Panc1 (cell line): ENCODE data around the gene STK32C. TPM values are rescaled to one million over a fixed set of nuclear protein-coding genes. Genes with fewer than 3 reads are reported as not detected.

Source experiments
- ATAC-seq: fragments of 200-7000 bp; cut with Tn5 transposase; 2 replicates; pipeline ENCODE4 v1.9.1; 2020; ENCODE audit warnings: mild to moderate bottlenecking, moderate library complexity
- BruUV-seq: library from RNA; stranded (reverse); fragments of 400-500 nt; replicated peaks from 2 replicates; lab custom pipeline; 2021; lab: Mats Ljungman, UMichigan
- CTCF ChIA-PET: fragments of 300-600 bp; sonication (Branson Sonifier 250); formaldehyde crosslinking; loops from one replicate; lab custom pipeline; 2022; ENCODE audit warnings: antibody characterized with exemption; lab: Charles Lee
- POLR2A ChIA-PET: fragments of 300-600 bp; sonication (Branson Sonifier 250); formaldehyde crosslinking; loops from one replicate; lab custom pipeline; 2022; ENCODE audit warnings: antibody characterized with exemption; lab: Charles Lee
- DNase-seq: peaks from one replicate; pipeline ENCODE4 v3.0.0-alpha.2; 2010; ENCODE audit warnings: low read depth, low spot score
- H3K27ac ChIP-seq: 2 replicates; pipeline ENCODE4 v1.5.1; 2011; ENCODE audit warnings: mild to moderate bottlenecking, low read length, inconsistent platforms
- H3K27me3 ChIP-seq: fragments of 200-500 bp; sonication (Bioruptor generic); 2 replicates; pipeline ENCODE4 v1.6.0; 2014; ENCODE audit warnings: low read length, inconsistent platforms; ENCODE audit not compliant: control insufficient read depth, insufficient read depth
- H3K36me3 ChIP-seq: fragments of 200-500 bp; sonication (Bioruptor generic); 2 replicates; pipeline ENCODE4 v1.5.1; 2014; ENCODE audit warnings: inconsistent platforms, mild to moderate bottlenecking, low read length, moderate library complexity; ENCODE audit not compliant: control insufficient read depth, insufficient read depth
- H3K4me1 ChIP-seq: 2 replicates; pipeline ENCODE4 v1.5.1; 2011; ENCODE audit warnings: inconsistent platforms, mild to moderate bottlenecking, low read length, moderate library complexity; ENCODE audit not compliant: control insufficient read depth, insufficient read depth
- H3K4me3 ChIP-seq, 2 experiments: 2 replicates each; pipeline ENCODE4 v1.5.1; 2011 to 2012; ENCODE audit warnings: low read depth in 2 of 2, low read length in 2 of 2, mild to moderate bottlenecking in 2 of 2, inconsistent platforms in 1 of 2, moderate library complexity in 1 of 2
- H3K9me3 ChIP-seq: fragments of 200-500 bp; sonication (Bioruptor generic); 2 replicates; pipeline ENCODE4 v1.5.1; 2014; ENCODE audit warnings: low read depth, mild to moderate bottlenecking, inconsistent platforms, low read length, moderate library complexity; ENCODE audit not compliant: control insufficient read depth, insufficient read depth
- POLR2AphosphoS5 ChIP-seq: IDR thresholded peaks from 2 replicates; pipeline ENCODE4 v1.6.1; 2012; ENCODE audit warnings: mild to moderate bottlenecking, low read depth, low read length, moderate library complexity
- SIN3A ChIP-seq: IDR thresholded peaks from 2 replicates; pipeline ENCODE4 v1.6.1; 2012; ENCODE audit warnings: low read depth, mild to moderate bottlenecking, low read length, moderate library complexity, borderline replicate concordance; ENCODE audit not compliant: insufficient read depth
- TCF7L2 ChIP-seq: IDR thresholded peaks from 2 replicates; pipeline ENCODE4 v1.6.1; 2011; ENCODE audit warnings: mild to moderate bottlenecking, low read depth, low read length, inconsistent platforms
- in situ Hi-C: cut with HindIII; loops from 2 replicates; pipeline ENCODE4 v1.10.0; 2016; ENCODE audit warnings: low sequenced_read_pairs, low pct_unique_long_range_greater_than_20kb
- intact Hi-C: fragments of 100-400 bp; cut with micrococcal nuclease; formaldehyde crosslinking; loops from one replicate; pipeline ENCODE4 v1.10.0; 2022; ENCODE audit not compliant: unreplicated experiment
- total RNA-seq: library from RNA; stranded (reverse); gene quantifications from one replicate; pipeline ENCODE4 v1.2.1, GENCODE V29; 2021; ENCODE audit not compliant: unreplicated experiment
- TF ChIP-seq, protein P1 (sequence below), 2 experiments: IDR thresholded peaks; 2 replicates each; pipeline ENCODE4 v1.6.1; 2011 to 2012; ENCODE audit warnings: low read depth in 2 of 2, control low read depth in 1 of 2, low read length in 1 of 2, mild to moderate bottlenecking in 1 of 2, moderate library complexity in 1 of 2; ENCODE audit not compliant: insufficient read depth in 1 of 2
- TF ChIP-seq, protein P2 (sequence below): fragments of 450-650 bp; IDR thresholded peaks from 2 replicates; pipeline ENCODE4 v1.5.1; 2017; ENCODE audit warnings: mild to moderate bottlenecking

Gene STK32C
- total RNA-seq, 1 experiment from 2014 or later = 53.7 TPM

DNA sequence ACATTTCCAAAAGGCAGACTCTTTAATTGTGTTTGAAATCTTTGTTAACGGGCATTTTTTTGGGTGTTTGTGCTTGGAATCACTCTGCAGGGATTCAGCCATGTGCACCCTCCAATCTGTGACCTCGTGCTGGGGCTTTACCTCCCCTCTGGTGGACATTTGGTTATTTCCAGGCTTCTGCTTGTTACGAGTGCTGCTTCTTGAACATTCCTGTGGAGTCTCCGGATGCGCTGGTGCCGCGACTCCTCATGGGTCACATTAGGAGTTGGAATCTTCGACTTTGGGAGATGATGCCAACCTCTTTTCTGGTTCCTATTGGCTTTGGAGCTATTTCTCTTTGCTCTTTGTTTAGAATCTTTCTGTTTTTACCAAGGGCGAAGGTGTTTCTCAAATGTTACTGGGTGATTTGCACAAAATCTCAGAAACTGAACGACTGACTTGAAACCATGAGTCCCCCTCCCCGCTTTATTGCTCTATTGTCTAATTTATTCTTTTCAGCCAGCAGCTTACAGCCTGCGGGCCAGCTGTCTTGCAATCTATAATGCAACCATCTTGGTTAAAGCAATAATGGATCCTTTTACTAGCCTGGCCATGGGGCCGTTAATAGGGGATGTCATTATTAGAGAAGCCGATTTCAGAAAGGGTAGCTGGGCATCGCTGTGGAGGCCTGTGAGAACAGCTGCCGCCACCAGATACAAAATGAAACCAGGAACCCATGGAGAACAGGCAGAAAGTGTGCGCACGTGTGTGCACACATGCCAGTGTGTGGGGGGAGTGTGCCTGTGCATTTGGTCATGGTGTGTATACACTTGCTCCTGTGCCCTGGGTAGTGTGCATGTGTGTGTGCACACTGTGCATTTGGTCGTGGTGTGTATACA is 130.9 kb downstream of the STK32C start:
- Histone ChIP-seq H3K27ac (no peak overlapping the region), H3K36me3 (no peaks in the 10 kb centered on the region), H3K9me3 (no peaks in the 10 kb centered on the region), H3K4me3 (no peak overlapping the region), H3K27me3 (peaks cover 4% of the 10 kb centered on the region; the same call in 1 of the 2 replicates), H3K4me1 (peaks cover 20% of the 10 kb centered on the region)
- DNase-seq = no peak
- intact Hi-C loops = no loop called here
- BruUV-seq = no TSS peak
- in situ Hi-C loops = no loop called here
- ChIA-PET CTCF (no interaction called here), POLR2A (no interaction called here)
- TF ChIP-seq, protein P1, sequence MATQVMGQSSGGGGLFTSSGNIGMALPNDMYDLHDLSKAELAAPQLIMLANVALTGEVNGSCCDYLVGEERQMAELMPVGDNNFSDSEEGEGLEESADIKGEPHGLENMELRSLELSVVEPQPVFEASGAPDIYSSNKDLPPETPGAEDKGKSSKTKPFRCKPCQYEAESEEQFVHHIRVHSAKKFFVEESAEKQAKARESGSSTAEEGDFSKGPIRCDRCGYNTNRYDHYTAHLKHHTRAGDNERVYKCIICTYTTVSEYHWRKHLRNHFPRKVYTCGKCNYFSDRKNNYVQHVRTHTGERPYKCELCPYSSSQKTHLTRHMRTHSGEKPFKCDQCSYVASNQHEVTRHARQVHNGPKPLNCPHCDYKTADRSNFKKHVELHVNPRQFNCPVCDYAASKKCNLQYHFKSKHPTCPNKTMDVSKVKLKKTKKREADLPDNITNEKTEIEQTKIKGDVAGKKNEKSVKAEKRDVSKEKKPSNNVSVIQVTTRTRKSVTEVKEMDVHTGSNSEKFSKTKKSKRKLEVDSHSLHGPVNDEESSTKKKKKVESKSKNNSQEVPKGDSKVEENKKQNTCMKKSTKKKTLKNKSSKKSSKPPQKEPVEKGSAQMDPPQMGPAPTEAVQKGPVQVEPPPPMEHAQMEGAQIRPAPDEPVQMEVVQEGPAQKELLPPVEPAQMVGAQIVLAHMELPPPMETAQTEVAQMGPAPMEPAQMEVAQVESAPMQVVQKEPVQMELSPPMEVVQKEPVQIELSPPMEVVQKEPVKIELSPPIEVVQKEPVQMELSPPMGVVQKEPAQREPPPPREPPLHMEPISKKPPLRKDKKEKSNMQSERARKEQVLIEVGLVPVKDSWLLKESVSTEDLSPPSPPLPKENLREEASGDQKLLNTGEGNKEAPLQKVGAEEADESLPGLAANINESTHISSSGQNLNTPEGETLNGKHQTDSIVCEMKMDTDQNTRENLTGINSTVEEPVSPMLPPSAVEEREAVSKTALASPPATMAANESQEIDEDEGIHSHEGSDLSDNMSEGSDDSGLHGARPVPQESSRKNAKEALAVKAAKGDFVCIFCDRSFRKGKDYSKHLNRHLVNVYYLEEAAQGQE (IDR thresholded peaks at IDR 0.05; ENCODE audit: insufficient read depth in 1 of 2, low read depth in 2 of 2, low read length in 1 of 2) = no peak
- no peak for TF ChIP-seq SIN3A
- no peak for TF ChIP-seq POLR2AphosphoS5
- TF ChIP-seq, protein P2, sequence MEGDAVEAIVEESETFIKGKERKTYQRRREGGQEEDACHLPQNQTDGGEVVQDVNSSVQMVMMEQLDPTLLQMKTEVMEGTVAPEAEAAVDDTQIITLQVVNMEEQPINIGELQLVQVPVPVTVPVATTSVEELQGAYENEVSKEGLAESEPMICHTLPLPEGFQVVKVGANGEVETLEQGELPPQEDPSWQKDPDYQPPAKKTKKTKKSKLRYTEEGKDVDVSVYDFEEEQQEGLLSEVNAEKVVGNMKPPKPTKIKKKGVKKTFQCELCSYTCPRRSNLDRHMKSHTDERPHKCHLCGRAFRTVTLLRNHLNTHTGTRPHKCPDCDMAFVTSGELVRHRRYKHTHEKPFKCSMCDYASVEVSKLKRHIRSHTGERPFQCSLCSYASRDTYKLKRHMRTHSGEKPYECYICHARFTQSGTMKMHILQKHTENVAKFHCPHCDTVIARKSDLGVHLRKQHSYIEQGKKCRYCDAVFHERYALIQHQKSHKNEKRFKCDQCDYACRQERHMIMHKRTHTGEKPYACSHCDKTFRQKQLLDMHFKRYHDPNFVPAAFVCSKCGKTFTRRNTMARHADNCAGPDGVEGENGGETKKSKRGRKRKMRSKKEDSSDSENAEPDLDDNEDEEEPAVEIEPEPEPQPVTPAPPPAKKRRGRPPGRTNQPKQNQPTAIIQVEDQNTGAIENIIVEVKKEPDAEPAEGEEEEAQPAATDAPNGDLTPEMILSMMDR = no peak
- no peak for TF ChIP-seq TCF7L2
- ATAC-seq = no peak

DNA sequence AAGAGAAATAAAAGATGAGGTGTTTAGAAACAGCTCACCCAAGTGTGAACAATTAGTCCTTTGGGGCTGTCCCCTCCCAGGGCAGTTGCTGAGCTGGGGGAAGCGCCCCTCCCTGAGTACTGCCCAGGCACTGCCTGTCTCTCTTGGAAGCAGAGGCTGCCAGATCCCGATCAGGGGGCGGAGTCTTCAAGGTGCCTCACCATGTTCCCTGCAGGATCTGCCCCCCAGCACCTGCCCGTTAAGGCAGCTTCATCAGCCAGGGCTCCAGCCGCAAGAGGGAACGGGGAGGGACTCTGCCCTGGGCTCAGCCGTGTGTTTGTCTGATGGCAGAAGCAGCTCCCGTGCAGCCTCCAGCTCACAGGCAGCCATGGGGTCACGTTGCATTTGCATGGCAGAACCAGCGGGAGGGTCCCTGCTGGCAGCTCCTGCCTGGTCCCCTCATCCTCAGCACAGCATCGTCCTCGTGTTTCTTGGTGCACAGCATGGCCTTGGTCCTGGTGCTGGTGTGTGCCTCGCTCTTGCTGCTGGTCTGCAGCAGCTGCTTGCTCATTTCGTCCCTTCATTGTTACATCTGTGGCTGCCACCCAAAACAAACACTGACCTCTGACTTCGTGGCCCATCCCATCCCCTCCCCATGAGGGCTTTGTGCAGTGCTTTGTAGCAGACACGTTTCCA is 131.7 kb downstream of the STK32C start:
- no TSS peak for BruUV-seq

More for the DNA sequence above, 131.7 kb downstream of the STK32C start:
- Histone ChIP-seq H3K27me3 (peaks cover 4% of the 10 kb centered on the region; the same call in 1 of the 2 replicates), H3K9me3 (no peaks in the 10 kb centered on the region), H3K4me3 (no peak overlapping the region), H3K4me1 (peaks cover 20% of the 10 kb centered on the region), H3K27ac (no peak overlapping the region), H3K36me3 (no peaks in the 10 kb centered on the region)
- ChIA-PET CTCF (no interaction called here), POLR2A (no interaction called here)
- DNase-seq (no peak), ATAC-seq (peak; percentile 28)
- TF ChIP-seq, protein P1 (IDR thresholded peaks at IDR 0.05; ENCODE audit: insufficient read depth in 1 of 2, low read depth in 2 of 2, low read length in 1 of 2) = no peak
- TF ChIP-seq TCF7L2 (no peak), SIN3A (no peak)
- in situ Hi-C loops = no loop called here
- intact Hi-C loops = no loop called here
